Measurements from ENCODE around the gene SDK1.

The SDK1 gene

GRCh38 chr7:3336042-3336665 lies 35.1 kb downstream of the SDK1 start:
- DNase-seq = no peak

DNA sequence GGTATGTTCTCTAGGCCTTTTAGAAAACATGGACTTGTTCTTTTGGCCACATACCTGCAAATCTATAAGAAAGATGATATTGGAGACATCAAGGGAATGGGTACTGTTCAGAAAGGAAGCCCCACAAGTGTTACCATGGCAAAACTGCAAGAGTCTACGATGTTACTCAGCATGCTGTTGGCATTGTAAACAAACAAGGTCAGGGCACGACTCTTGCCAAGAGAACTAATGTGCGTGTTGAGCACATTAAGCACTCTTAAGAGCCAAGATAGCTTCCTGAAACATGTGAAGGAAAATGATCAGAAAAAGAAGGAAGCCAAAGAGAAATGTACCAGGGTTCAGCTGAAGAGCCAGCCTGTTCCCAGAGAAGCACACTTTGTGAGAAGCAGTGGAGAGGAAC lies 37.1 kb downstream of the SDK1 start:
- DNase-seq = no peak

GRCh38 chr7:3345699-3346481 lies 44.8 kb downstream of the SDK1 start:
- DNase-seq = no peak

DNA sequence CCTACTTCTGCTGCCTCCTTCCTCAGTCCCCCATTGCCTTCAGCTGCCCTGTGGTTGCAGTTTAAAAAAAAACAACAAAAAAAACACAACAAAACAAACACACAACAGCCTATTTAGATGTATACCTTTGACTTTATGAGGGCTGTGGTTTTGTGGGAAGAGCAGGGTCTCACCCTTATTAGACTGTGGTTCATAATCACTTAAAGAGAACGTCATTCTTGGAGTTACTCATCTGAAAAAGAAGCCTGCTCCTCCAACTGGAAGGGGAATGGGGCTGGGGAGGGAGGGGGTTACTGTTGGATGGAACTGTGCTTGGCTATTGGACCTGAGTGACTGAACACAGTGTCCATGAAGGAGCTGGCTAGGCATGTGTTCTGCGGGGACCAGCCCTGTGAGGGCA lies 48.1 kb downstream of the SDK1 start:
- no peak for DNase-seq

DNA sequence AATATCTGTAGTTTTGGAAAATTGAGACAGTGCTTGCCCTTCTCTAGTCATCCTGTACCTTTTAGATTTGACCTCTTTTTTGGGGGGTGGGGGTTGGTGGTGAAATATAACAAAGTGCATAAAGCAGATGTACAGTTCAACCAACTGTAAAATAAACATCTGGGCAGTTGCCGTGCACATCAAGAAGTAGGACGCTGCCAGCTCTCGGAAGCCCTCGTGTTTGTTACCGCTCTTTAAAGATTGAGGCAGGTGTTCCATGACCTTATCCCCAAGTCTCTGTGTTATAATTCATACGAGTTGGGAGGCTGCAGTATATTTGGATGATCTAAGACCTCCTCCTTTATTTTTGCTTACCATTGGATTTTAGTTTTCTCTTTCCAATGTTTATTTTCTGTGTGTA lies 55.1 kb downstream of the SDK1 start:
- DNase-seq = no peak

GRCh38 chr7:3358991-3359390 lies 57.9 kb downstream of the SDK1 start:
- DNase-seq = no peak

DNA sequence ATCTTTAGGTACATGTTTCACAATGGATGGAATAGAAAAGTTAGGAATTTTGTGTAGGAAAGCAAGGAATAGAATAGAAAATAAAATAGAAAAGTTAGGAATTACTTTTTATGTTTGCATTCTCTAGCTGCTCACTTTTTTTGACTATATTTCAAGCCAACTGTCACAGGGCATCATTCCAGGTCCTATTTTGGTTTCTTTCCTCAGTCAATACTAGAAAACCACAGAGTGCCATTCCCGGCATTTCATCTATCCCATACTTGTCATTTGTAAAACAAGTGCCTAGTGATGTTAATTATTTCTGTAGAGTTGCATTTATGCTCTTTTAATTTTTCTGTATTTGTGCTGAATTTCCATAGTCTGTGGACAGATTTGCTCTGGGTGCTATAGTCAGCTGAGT lies 66.2 kb downstream of the SDK1 start:
- DNase-seq = no peak

DNA sequence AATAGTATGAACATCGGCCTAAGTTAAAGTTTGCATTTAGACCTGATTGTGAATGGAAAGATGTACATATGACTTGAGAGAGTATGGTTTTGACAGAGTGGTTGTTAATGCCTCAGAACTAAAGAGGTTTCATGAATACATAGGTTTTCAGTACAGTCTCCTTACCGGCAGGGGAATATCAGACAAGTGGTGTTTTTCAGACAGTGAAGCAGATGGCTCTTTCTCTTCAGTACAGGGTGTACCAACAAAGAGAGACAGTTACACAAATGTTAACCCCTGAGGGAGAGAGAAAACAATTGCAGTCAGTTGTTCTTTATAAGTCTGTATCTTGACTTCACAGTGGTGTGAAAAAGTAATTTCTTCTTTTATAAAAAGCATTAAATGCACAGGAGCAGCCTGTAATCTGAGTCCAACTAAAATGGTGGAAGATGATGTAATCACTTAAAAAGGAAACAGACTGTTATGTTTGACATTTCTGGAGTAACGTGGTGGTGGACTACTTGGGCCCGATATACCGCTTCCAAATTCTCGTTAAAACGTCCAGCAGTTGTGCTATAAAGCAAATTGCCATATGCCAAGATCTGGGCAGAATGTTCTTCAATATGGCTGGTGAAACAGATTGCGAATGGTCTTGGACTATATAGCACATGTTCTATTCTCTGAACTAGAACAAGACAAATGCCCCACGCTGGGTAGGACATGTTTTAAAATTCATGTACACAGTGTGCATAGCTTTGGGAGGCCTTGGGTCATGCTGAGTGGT lies 69.2 kb downstream of the SDK1 start:
- no peak for DNase-seq

DNA sequence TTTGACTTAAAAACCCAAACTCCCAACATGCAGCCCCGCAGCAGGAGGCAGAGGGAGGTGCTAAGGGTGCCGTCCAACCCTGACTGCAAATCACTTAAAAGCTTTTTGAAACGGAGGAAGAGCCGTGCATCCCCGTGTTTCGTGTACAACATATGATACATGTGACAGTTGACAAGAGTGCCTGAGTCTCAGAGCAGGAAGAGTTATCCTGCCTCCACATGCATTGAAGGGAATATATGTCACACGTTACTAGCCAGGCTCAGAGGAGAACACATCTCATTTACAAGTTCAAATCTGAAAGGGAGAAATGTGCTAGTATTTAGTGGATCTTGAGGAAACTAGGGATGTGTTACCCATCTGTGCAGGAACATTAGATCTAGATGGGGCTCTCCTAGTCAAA lies 69.9 kb downstream of the SDK1 start:
- DNase-seq = no peak

DNA sequence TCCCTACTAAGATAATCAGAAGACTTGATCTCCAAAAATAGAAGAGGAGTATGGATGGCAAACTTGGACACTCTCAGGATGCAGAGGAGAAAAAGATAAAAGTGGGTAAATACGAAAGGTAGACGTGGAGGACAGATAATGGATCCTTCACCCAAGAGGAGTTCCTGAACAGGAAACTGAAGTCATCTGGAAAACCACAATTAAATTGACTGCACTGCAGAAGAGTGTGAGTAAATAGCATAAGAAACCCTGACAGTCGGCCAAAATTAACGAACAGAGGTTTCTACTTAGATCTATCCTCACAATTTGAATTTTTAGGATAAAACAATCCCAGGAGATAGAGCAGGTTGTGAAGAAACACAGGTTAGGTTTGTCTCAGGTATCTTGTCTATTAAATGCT lies 70.5 kb downstream of the SDK1 start:
- DNase-seq = no peak

GRCh38 chr7:3374239-3374638 lies 73.2 kb downstream of the SDK1 start:
- DNase-seq = no peak

DNA sequence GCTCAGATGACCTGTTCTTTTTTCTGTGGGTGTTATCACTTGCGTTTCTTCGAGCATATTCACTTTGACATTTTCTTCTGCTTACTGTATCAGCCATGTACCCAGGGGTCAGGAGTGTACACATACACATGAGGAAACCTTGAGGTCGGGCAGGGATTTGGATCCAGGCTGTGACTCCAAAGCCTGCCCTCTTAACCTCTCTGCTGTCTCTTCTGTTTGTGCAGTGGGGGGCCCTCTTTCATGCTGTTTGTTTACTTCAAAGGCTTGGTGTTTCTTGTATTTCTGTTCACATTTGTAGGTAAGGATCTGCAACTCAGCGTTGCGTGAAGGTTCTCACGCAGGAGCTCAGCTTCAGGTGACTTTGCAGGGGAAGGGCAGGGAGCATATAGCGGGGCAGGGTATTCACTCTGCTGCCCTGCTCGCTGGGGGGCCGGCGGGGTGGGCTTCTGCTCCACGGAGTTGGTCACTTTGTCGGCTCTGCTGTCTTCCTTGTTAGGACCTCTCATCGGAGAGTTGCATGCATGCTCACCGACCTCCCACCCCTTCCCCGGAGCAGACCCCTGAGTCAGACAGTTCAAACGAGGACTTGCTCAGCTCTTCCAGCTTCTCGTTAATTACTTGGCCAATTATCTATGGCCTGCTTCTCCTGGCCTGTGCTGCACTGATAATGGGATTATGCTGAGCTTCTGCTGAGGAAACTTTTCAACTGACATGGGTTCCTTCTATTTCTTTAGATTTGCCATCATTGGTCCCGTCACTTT lies 77.5 kb downstream of the SDK1 start:
- DNase-seq = no peak

- DNase-seq = no peak
These were observed 79.0 kb downstream of the SDK1 start for GRCh38 chr7:3380034-3380433.

GRCh38 chr7:3380886-3381685 lies 80.0 kb downstream of the SDK1 start:
- no peak for DNase-seq

DNA sequence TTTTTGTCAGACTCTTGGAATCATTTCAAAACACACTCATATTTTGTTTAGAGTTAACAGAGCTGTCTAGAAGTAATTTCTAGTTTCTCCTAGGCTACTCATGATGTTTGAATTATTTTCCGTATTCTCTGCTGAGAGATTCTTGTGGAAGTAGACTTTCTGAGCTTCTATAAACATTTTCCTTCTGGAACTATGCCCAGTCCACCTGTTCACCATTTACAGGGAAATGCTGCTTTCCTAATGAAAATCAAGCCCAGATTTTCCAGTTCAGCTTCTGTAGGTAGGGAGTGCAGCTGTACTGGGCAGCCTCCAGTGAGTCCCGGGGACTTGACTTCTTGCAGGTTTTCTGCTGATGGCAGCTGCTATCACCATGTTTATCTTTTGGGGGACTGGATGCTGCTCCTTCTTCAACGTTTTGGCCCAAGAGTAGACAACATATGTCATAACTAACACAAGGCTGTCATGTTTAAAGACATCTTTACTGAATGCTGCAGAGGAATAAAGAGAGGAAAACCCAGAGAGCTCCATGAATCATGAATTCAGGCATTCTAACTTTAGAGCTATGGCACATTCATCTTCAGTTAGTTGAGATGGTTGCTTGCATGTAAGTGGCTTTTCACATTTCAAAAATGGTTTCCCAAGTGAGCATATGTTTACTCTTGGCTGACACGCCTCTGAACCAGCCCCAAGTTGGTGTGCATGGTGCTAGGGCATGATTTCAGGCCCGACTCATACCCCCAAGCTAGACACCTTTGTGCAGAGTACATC lies 85.6 kb downstream of the SDK1 start:
- no peak for DNase-seq

GRCh38 chr7:3393862-3394261 lies 92.8 kb downstream of the SDK1 start:
- no peak for DNase-seq

DNA sequence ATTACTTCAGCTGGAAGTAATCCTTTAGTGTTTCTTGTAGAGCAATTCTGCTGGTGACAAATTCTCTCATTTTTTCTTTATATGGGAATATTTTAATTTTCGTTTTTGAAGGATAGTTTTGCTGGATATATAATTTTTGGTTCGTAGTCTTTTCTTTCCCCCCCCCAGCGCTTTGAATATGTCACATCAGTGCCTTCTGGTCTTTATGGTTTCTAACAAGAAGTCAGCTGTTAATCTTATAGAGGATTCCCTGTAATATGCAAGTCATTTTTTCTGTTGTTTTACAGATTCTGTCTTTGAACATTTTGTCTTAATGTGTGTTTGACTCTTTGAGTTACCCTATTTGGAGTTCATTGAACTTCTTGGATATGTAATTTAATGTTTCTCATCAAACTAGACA lies 96.3 kb downstream of the SDK1 start:
- no peak for DNase-seq

DNA sequence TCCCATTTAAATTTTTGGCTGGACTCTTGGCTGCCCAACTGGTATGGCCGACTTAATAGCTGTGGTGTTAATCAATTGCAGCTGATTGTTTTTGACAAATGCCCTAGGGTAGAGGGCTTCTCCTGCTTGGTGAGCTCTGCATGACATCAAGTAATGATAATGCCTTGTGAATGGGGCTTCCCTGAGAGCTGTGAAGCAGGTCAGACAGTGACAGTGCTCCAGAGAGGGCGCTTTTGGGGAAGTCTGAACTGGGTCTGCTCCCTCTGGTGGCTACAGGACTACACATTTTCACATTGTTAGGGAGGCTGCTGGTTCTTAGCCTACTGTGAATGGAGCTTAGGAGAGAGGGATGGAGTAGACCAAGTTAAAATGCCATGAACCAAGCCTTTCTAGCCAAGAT lies 98.8 kb downstream of the SDK1 start:
- DNase-seq = no peak

DNA sequence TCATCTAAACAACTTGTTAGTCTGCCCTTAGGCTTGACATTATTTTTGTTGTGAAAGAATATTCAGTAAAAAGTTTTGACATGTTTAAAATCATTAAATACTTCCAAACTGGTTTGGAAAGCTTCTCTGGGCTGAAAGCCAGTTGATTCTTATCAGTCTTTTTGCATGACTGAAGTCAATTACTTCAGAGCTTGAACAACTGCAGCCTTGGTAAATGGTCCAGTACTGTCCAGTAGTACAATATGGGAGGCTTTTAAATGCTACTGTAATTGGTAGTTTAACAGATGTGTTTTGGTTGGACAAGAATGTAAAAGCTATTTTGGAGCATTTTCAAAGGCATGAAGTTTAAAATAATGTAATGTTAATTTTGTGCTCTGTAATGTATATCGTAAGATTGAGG lies 103.4 kb downstream of the SDK1 start:
- DNase-seq = no peak

DNA sequence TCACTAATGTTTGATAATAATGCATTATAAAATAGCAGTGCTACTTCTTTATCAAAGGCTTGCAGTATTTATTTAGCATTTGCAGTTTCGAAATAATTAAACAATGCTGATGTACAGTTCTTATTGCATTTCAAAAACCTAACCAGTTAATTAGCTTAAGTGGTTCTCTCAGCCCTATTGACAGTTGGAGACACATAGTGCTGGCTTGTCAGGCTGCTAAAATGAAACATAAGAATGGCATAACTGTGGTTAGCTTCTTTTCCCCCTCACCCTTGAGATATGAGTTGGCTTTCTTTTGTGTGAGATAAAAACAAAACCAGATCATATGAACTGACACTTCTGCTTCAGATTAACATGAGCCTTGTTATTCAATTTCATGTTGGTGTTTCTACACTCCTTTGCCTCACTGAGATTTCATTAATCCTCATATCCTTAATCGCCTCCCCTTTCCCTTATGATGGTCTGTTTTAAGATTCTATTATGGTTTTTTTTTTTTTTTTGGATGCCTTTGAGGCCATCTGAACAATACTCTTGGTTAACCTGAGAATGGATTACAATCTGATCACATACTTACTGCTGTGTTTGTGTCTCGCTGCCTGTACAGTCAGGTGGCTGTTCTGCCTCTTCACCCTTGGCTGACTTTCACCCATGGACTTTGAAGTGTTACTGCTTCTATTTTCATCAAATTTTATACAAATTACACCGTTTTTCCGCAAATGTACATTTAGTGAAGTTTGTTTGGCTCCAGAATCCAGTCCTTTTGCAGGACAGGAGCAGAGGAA lies 108.0 kb downstream of the SDK1 start:
- DNase-seq = no peak

DNA sequence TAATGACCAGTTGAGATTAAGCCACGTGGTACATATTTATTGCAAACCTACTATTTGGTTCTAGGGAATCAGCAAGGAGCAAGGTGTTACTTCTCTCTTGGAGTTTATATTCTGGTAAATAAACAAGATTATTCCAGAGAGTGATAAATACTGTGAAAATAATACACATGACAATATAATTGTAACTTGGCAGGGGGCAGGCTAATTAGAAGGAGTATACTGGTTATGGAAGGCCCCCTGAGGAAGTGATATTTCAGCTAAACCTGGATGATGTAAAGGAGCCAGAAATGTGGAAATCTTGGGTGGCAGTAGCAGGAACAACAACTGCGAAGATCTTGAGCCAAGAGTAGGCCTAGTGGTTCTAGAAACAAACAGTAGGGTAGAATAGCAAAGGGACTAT lies 111.8 kb downstream of the SDK1 start:
- DNase-seq = no peak

Data from cerebellar nuclear complex (tissue), 1 donor.